Thyroid gland (tissue), 4 donors: ENCODE measurements around the gene ZNF554. TPM values are rescaled to one million over a fixed set of nuclear protein-coding genes. Genes with fewer than 3 reads are reported as not detected.

Experiments
- DNase-seq, 2 donors: peaks; one replicate each; pipeline ENCODE4 v3.0.0-alpha.2; 2019
- H3K27ac ChIP-seq, 3 donors: fragments of 200-600 bp; sonication (generic); 1 replicate in 2 of 3; 2 replicates in 1 of 3; pipeline ENCODE4 v1.5.1; 2016 to 2019; ENCODE audit warnings: mild to moderate bottlenecking in 1 of 3, moderate library complexity in 1 of 3
- H3K27me3 ChIP-seq: fragments of 200-600 bp; sonication (generic); one replicate; pipeline ENCODE4 v1.5.1; 2019
- H3K36me3 ChIP-seq, 2 donors: fragments of 200-600 bp; sonication (generic); one replicate each; pipeline ENCODE4 v1.5.1; 2016 to 2019
- H3K4me1 ChIP-seq, 2 donors: fragments of 200-600 bp; sonication (generic); one replicate each; pipeline ENCODE4 v1.5.1; 2017 to 2019
- H3K4me3 ChIP-seq, 3 donors: fragments of 200-600 bp; sonication (generic); replicated peaks in 1 of 3; 1 replicate in 2 of 3; 2 replicates in 1 of 3; pipeline ENCODE4 v1.5.1; 2016; ENCODE audit warnings: mild to moderate bottlenecking in 1 of 3
- H3K9me3 ChIP-seq: fragments of 200-600 bp; sonication (generic); one replicate; pipeline ENCODE4 v1.5.1; 2017
- POLR2A ChIP-seq, 2 donors: fragments of 450-650 bp; IDR thresholded peaks; one replicate each; pipeline ENCODE4 v1.6.1; 2017; ENCODE audit warnings: antibody characterized with exemption in 2 of 2, mild to moderate bottlenecking in 2 of 2, moderate library complexity in 1 of 2
- WGBS, 2 donors: methylation state at CpG; one replicate each; pipeline ENCODE4 v1.1.5; 2017; 5-methylcytosine and 5-hydroxymethylcytosine counted together
- intact Hi-C: fragments of 100-400 bp; cut with DNase I; formaldehyde crosslinking; loops from one replicate; pipeline ENCODE4 v1.15.1; 2023
- total RNA-seq, 4 donors: library from RNA; depleted of rRNA; stranded (reverse); fragments of >200 nt; gene quantifications; one replicate each; pipeline ENCODE4 v1.2.3, GENCODE V29; 2016
- TF ChIP-seq, protein P1 (sequence below), 6 experiments: fragments of 200-600 bp in 3 of 6; fragments of 450-650 bp in 3 of 6; sonication (generic) in 3 of 6; IDR thresholded peaks; one replicate each; pipeline ENCODE4 v1.5.1; 2016 to 2019; ENCODE audit warnings: antibody characterized with exemption in 6 of 6, mild to moderate bottlenecking in 2 of 6, inconsistent platforms in 1 of 6, moderate library complexity in 1 of 6

The ZNF554 gene
- total RNA-seq, 4 donors from 2014 or later, result 4.9 to 9.2 (median 6.2) TPM

DNA sequence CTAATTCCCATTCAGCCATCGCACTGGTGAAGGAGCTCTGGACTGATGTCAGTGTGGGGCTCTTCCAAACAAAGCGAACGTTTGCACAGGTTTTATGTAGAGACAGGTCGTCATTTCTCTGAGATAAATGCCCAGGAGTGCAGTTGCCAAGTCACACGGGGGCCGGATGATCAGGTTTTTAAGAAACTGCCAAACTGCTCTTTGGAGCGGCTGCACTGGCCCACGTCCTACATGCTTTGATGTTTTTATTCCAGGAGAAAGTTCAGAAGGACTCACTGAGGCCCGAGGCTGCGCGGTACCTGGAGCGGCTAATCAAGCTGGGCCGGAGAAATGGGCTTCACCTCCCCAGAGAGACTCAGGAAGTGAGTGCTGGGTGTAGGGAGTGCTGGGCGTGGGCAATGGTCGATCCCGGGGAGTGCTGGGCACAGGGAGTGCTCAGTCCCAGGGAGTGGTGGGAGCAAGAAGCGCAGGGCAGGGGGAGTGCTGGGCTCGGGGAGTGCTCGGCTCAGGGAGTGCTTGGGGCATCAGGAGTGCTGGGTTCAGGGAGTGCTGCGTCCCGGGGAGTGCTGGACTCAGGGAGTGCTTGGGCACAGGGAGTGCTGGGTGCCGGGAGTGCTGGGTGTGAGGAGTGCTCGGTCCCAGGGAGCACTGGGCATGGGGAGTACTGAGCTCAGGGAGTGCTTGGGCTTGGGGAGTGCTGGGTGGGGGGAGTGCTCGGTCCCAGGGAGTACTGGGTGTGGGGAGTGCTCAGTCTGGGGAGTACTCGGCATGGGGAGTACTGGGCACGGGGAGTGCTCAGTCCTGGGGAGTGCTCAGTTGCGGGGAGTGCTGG is 23.6 kb upstream of the ZNF554 start:
- H3K36me3 ChIP-seq, result peaks cover 7 to 20% of the 10 kb centered on the region in 2 donors
- TF ChIP-seq POLR2A (IDR thresholded peaks at IDR 0.05), result no peak
- TF ChIP-seq, protein P1, sequence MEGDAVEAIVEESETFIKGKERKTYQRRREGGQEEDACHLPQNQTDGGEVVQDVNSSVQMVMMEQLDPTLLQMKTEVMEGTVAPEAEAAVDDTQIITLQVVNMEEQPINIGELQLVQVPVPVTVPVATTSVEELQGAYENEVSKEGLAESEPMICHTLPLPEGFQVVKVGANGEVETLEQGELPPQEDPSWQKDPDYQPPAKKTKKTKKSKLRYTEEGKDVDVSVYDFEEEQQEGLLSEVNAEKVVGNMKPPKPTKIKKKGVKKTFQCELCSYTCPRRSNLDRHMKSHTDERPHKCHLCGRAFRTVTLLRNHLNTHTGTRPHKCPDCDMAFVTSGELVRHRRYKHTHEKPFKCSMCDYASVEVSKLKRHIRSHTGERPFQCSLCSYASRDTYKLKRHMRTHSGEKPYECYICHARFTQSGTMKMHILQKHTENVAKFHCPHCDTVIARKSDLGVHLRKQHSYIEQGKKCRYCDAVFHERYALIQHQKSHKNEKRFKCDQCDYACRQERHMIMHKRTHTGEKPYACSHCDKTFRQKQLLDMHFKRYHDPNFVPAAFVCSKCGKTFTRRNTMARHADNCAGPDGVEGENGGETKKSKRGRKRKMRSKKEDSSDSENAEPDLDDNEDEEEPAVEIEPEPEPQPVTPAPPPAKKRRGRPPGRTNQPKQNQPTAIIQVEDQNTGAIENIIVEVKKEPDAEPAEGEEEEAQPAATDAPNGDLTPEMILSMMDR (IDR thresholded peaks at IDR 0.05), result no peak
- H3K4me1 ChIP-seq, result peaks cover 13 to 31% of the 10 kb centered on the region in 2 donors
- intact Hi-C loops, result no loop called here
- no peak overlapping the region for H3K27ac ChIP-seq
- no peaks in the 10 kb centered on the region for H3K27me3 ChIP-seq
- H3K9me3 ChIP-seq, result no peaks in the 10 kb centered on the region
- H3K4me3 ChIP-seq, result no peak overlapping the region
- WGBS, 2 donors, result 96 to 97% methylated on average over 24 to 27 of the region's 27 CpGs
- no peak for DNase-seq

DNA sequence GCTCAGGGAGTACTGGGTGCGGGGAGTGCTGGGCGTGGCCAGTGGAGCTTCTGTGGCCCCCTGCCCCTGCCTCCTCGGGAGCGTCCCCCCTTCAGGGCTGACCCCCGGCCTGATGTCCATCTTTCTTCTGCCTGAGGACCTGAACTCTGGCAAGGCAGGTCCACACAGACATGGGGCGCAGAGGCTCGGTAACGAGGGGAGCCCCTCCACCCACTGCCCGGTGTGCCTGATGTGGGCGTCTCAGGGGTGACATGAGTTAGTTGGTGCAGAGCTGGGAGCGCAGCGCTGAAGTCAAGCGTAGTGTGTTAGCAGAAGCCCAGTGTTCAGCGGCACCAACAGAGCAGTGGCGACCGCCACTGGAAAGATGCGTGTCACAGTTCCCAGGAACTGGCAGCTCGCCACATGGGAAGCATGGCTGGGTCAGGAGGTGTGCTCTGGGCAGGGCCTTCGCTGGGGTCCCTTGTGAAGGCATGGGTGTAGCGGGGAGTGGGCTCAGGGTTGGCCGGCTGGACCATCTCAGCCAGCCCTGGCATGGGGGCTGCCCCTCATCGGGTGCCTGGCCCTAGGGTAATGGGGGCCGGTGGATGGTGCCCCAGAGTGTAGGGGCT is 22.9 kb upstream of the ZNF554 start:
- WGBS, 2 donors, result 90 to 94% methylated on average over 10 to 19 of the region's 23 CpGs
- Histone ChIP-seq H3K27me3 (no peaks in the 10 kb centered on the region), H3K9me3 (no peaks in the 10 kb centered on the region), H3K36me3 (peaks cover 8 to 20% of the 10 kb centered on the region in 2 donors), H3K4me1 (peaks cover 7 to 25% of the 10 kb centered on the region in 2 donors), H3K27ac (no peak overlapping the region), H3K4me3 (no peak overlapping the region)
- TF ChIP-seq, protein P1 (IDR thresholded peaks at IDR 0.05), result no peak
- no peak for TF ChIP-seq POLR2A (IDR thresholded peaks at IDR 0.05)
- DNase-seq, result no peak
- intact Hi-C loops, result no loop called here

DNA sequence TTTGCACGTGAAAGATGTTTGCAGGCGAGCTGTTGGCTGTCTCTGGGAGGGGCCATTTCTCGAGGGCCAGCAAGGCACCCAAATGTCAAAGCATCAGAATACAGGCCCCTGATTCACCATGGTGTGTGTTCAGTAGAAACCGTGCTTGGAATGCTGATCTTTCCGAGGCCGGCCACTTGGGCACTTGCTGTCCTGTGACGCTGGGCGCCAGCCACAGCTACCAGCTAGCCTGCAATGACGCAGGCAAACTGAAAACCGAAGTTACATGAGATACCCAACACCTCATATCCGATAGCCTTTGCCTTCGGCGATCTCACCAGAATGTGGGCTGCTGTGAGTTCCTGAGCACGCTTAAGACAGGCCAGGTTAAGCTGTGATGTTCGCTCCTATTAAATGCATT is 22.4 kb upstream of the ZNF554 start:
- 94 to 98% methylated on average over 7 to 15 of the region's 15 CpGs for whole genome bisulfite sequencing, 2 donors
- peaks cover 8 to 20% of the 10 kb centered on the region in 2 donors for H3K36me3 ChIP-seq

DNA sequence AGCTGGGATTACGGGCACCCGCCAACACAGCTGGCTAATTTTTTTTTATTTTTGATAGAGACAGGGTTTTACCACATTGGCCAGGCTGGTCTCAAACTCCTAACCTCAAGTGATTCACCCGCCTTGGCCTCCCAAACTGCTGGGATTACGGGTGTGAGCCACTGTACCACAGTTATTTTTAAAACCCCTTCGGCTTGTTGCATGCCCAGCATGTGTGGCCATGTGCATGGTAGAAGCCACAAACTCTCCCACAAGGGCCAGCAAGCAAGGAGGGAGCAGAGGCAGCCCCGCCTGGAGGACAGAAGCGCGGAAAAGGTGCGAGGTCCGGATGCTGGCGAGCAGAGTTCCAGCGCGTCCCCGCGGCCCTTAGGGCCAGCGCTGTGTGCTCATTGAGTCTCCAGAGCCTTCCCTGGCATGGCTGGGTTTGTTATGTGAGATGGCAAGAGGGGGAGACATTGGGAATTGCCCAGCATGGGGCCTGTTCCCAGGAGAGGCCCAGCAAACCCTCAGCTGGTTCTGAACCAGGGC is 21.4 kb upstream of the ZNF554 start:
- no peak for TF ChIP-seq POLR2A (IDR thresholded peaks at IDR 0.05)
- TF ChIP-seq, protein P1 (IDR thresholded peaks at IDR 0.05), result no peak
- Histone ChIP-seq H3K9me3 (no peaks in the 10 kb centered on the region), H3K27me3 (no peaks in the 10 kb centered on the region), H3K4me3 (no peak overlapping the region), H3K4me1 (peaks cover 4 to 11% of the 10 kb centered on the region in 2 donors), H3K27ac (no peak overlapping the region), H3K36me3 (peaks cover 8 to 20% of the 10 kb centered on the region in 2 donors)
- no peak for DNase-seq
- intact Hi-C loops, result no loop called here
- WGBS, 2 donors, result 95 to 96% methylated on average over 15 to 16 of the region's 16 CpGs

More for the DNA sequence above, 22.4 kb upstream of the ZNF554 start:
- no peak for DNase-seq
- H3K9me3 ChIP-seq, result no peaks in the 10 kb centered on the region
- TF ChIP-seq, protein P1 (IDR thresholded peaks at IDR 0.05), result no peak
- TF ChIP-seq POLR2A (IDR thresholded peaks at IDR 0.05), result no peak
- intact Hi-C loops, result no loop called here
- H3K4me3 ChIP-seq, result no peak overlapping the region
- H3K27me3 ChIP-seq, result no peaks in the 10 kb centered on the region
- H3K27ac ChIP-seq, result no peak overlapping the region
- H3K4me1 ChIP-seq, result peaks cover 7 to 20% of the 10 kb centered on the region in 2 donors

- Histone ChIP-seq H3K9me3 (no peaks in the 10 kb centered on the region), H3K4me1 (peaks cover 0 to 7% of the 10 kb centered on the region in 2 donors), H3K27me3 (no peaks in the 10 kb centered on the region), H3K27ac (no peak overlapping the region), H3K4me3 (no peak overlapping the region), H3K36me3 (peaks cover 8 to 20% of the 10 kb centered on the region in 2 donors)
- 93 to 94% methylated on average over 7 of the region's 7 CpGs for WGBS, 2 donors
- DNase-seq, result no peak
- TF ChIP-seq POLR2A (IDR thresholded peaks at IDR 0.05), result no peak
- TF ChIP-seq, protein P1 (IDR thresholded peaks at IDR 0.05), result no peak
- intact Hi-C loops, result no loop called here
Measured at GRCh38 chr19:2798733-2799132, 20.9 kb upstream of the ZNF554 start.
